SK-MEL-5 (cell line): ENCODE results near the gene HOXA10. TPM values are rescaled to one million over a fixed set of nuclear protein-coding genes. Genes with fewer than 3 reads are reported as not detected.

Experiments
- DNase-seq: peaks from one replicate; pipeline ENCODE4 v3.0.0-alpha.2; 2016; ENCODE audit warnings: low read depth, low spot score
- in situ Hi-C: cut with HindIII; loops from 2 replicates; pipeline ENCODE4 v1.10.0; 2016; ENCODE audit warnings: low sequenced_read_pairs, high pct_unique_total_duplicates, low pct_unique_long_range_greater_than_20kb
- total RNA-seq: library from RNA; depleted of rRNA; stranded (reverse); fragments of >200 nt; shearing (Covaris generic); gene quantifications from 2 replicates; pipeline ENCODE4 v1.2.3, GENCODE V29; 2014

Gene HOXA10
- total RNA-seq, 1 experiment from 2014 or later, result not detected

- in situ Hi-C loops, result loop anchor here (25.0 kb wide), 1 partner anchor 380 kb away; no protein-coding TSS in a partner anchor
- no peak for DNase-seq
Measured at GRCh38 chr7:27207348-27207985, 33.3 kb upstream of the HOXA10 start.

- in situ Hi-C loops, result loop anchor here (25.0 kb wide), 1 partner anchor 382 kb away; no protein-coding TSS in a partner anchor
- DNase-seq, result no peak
Measured at GRCh38 chr7:27205325-27206280, 31.5 kb upstream of the HOXA10 start.

GRCh38 chr7:27204851-27205322 lies 30.8 kb upstream of the HOXA10 start:
- in situ Hi-C loops, result loop anchor here (25.0 kb wide), 1 partner anchor 382 kb away; no protein-coding TSS in a partner anchor

GRCh38 chr7:27203964-27204594 lies 30.0 kb upstream of the HOXA10 start:
- in situ Hi-C loops, result loop anchor here (25.0 kb wide), 1 partner anchor 383 kb away; no protein-coding TSS in a partner anchor
- DNase-seq, result no peak

More at GRCh38 chr7:27204851-27205322, 30.8 kb upstream of the HOXA10 start:
- DNase-seq, result no peak

- in situ Hi-C loops, result loop anchor here (25.0 kb wide), 1 partner anchor 384 kb away; no protein-coding TSS in a partner anchor
- DNase-seq, result no peak
Measured at GRCh38 chr7:27203365-27203953, 29.3 kb upstream of the HOXA10 start.

- DNase-seq, result no peak
- in situ Hi-C loops, result loop anchor here (25.0 kb wide), 1 partner anchor 385 kb away; no protein-coding TSS in a partner anchor
Measured at GRCh38 chr7:27202862-27203134, 28.7 kb upstream of the HOXA10 start.

GRCh38 chr7:27202018-27202861 lies 28.1 kb upstream of the HOXA10 start:
- in situ Hi-C loops, result loop anchor here (25.0 kb wide), 1 partner anchor 385 kb away; no protein-coding TSS in a partner anchor
- no peak for DNase-seq

GRCh38 chr7:27201580-27202017 lies 27.5 kb upstream of the HOXA10 start:
- in situ Hi-C loops, result loop anchor here (25.0 kb wide), 1 partner anchor 386 kb away; no protein-coding TSS in a partner anchor
- no peak for DNase-seq

- no peak for DNase-seq
- in situ Hi-C loops, result loop anchor here (25.0 kb wide), 1 partner anchor 386 kb away; no protein-coding TSS in a partner anchor
Measured at GRCh38 chr7:27200761-27201579, 26.9 kb upstream of the HOXA10 start.

GRCh38 chr7:27199849-27200760 lies 26.0 kb upstream of the HOXA10 start, which contains the start of gene HOXA13:
HOXA13 (minus strand) TSS chr7:27200091; CDS start chr7:27200077, 14 bp downstream.
- in situ Hi-C loops, result loop anchor here (25.0 kb wide), 1 partner anchor 387 kb away; no protein-coding TSS in a partner anchor
- DNase-seq, result peak; percentile 79

GRCh38 chr7:27198871-27199801 lies 25.0 kb upstream of the HOXA10 start:
- in situ Hi-C loops, result no loop called here
- peak; percentile 24 for DNase-seq

- in situ Hi-C loops, result no loop called here
- no peak for DNase-seq
Measured at GRCh38 chr7:27198138-27198841, 24.2 kb upstream of the HOXA10 start.
